Measurements from ENCODE around the gene ATAD3A.

GRCh38 chr1:1556505-1556904, 44.5 kb downstream of the ATAD3A start:
- TF ChIP-seq POLR2AphosphoS5 (IDR thresholded peaks at IDR 0.05) (no peak), RAD21 (conservative IDR thresholded peaks at IDR 0.05) (no peak), CTCF (IDR thresholded peaks at IDR 0.05; ENCODE audit: poor library complexity, severe bottlenecking) (no peak), EZH2 (IDR thresholded peaks at IDR 0.05; ENCODE audit: borderline replicate concordance, insufficient read depth, low read length, poor library complexity, severe bottlenecking) (no peak), TAF1 (IDR thresholded peaks at IDR 0.05; ENCODE audit: low read depth) (no peak), EP300 (conservative IDR thresholded peaks at IDR 0.05; ENCODE audit: poor library complexity, severe bottlenecking) (no peak)
